Smooth muscle cell (in vitro differentiated cells): ENCODE measurements around the gene STX2. TPM values are rescaled to one million over a fixed set of nuclear protein-coding genes. Genes with fewer than 3 reads are reported as not detected.

Experiments
- DNase-seq: peaks from one replicate; lab custom pipeline; 2025; ENCODE audit not compliant: unreplicated experiment; lab: John Stamatoyannopoulos, UW
- H2AFZ ChIP-seq: fragments of 200-600 bp; sonication (generic); 2 replicates; pipeline ENCODE4 v1.6.0; 2016; ENCODE audit warnings: antibody characterized with exemption, low read depth, mild to moderate bottlenecking
- H3F3A ChIP-seq: fragments of 200-600 bp; sonication (generic); 2 replicates; pipeline ENCODE4 v1.6.0; 2017; ENCODE audit warnings: antibody characterized with exemption, low read depth
- H3K27ac ChIP-seq: fragments of 200-600 bp; sonication (generic); 2 replicates; pipeline ENCODE4 v1.5.1; 2016; ENCODE audit warnings: low read depth, mild to moderate bottlenecking
- H3K27me3 ChIP-seq: fragments of 200-600 bp; sonication (generic); 2 replicates; pipeline ENCODE4 v1.6.1; 2016; ENCODE audit warnings: low read depth, mild to moderate bottlenecking
- H3K36me3 ChIP-seq: fragments of 200-600 bp; sonication (generic); 2 replicates; pipeline ENCODE4 v1.5.1; 2016; ENCODE audit warnings: low read depth
- H3K4me1 ChIP-seq: fragments of 200-600 bp; sonication (generic); 2 replicates; pipeline ENCODE4 v1.5.1; 2016; ENCODE audit warnings: low read depth
- H3K4me2 ChIP-seq: fragments of 200-600 bp; sonication (generic); 2 replicates; pipeline ENCODE4 v1.6.0; 2016; ENCODE audit warnings: mild to moderate bottlenecking
- H3K4me3 ChIP-seq: fragments of 200-600 bp; sonication (generic); 2 replicates; pipeline ENCODE4 v1.5.1; 2016; ENCODE audit warnings: mild to moderate bottlenecking
- H3K79me2 ChIP-seq: fragments of 200-600 bp; sonication (generic); 2 replicates; pipeline ENCODE4 v1.6.0; 2016; ENCODE audit warnings: low read depth, mild to moderate bottlenecking
- H3K9ac ChIP-seq: fragments of 200-600 bp; sonication (generic); 2 replicates; pipeline ENCODE4 v1.6.0; 2016; ENCODE audit warnings: low read depth
- H3K9me3 ChIP-seq: fragments of 200-600 bp; sonication (generic); replicated peaks from 2 replicates; pipeline ENCODE4 v1.5.1; 2016; ENCODE audit warnings: low read depth
- H4K20me1 ChIP-seq: fragments of 200-600 bp; sonication (generic); 2 replicates; pipeline ENCODE4 v1.6.0; 2016; ENCODE audit warnings: low read depth
- WGBS: methylation state at CpG from one replicate; pipeline ENCODE4 v1.1.7; 2016; ENCODE audit warnings: low lambda C conversion rate; 5-methylcytosine and 5-hydroxymethylcytosine counted together
- polyA plus RNA-seq: library from polyadenylated mRNA; unstranded; fragments of >200 nt; fragmentation: Nextera tagmentation; extraction: Ambion mirVana; gene quantifications from 2 replicates; pipeline ENCODE4 v1.2.1, GENCODE V29; 2016
- total RNA-seq: library from RNA; depleted of rRNA; stranded (reverse); fragments of >200 nt; gene quantifications from 2 replicates; pipeline ENCODE4 v1.2.3, GENCODE V29; 2014
- TF ChIP-seq, protein P1 (sequence below): fragments of 200-600 bp; sonication (generic); IDR thresholded peaks from 2 replicates; pipeline ENCODE4 v1.5.1; 2017; ENCODE audit warnings: borderline replicate concordance, mild to moderate bottlenecking, antibody characterized with exemption; ENCODE audit not compliant: insufficient read depth, poor library complexity, severe bottlenecking

Gene STX2
- total and polyA plus RNA-seq, 2 experiments from 2014 or later = 25.3 to 32.8 TPM

DNA sequence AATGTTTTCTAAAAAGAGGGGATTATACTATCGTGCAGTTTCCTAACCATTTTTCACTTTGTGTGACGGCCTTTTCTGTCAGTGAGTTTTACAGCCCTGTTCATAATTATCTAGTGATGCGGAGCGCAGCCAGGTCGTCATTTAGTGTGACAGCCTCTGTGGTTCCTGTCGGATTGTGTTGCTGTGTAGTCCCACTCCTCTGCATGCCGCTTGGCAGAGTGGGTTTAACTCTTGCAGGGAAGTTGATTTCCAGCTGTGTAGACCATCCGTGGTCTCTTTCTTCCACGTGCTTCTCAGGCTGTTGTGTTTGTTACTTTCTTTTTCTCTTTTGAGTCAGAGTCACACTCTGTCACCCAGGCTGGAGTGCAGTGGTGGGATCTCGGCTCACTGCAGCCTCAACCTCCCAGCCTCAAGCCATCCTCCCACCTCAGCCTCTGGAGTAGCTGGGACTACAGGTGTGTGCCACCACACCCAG, 41.4 kb upstream of the STX2 start:
- no peak overlapping the region for H3K9ac ChIP-seq
- no peak overlapping the region for H3K4me2 ChIP-seq
- H3K27me3 ChIP-seq = no peaks in the 10 kb centered on the region
- H3K27ac ChIP-seq = no peak overlapping the region
- TF ChIP-seq, protein P1, sequence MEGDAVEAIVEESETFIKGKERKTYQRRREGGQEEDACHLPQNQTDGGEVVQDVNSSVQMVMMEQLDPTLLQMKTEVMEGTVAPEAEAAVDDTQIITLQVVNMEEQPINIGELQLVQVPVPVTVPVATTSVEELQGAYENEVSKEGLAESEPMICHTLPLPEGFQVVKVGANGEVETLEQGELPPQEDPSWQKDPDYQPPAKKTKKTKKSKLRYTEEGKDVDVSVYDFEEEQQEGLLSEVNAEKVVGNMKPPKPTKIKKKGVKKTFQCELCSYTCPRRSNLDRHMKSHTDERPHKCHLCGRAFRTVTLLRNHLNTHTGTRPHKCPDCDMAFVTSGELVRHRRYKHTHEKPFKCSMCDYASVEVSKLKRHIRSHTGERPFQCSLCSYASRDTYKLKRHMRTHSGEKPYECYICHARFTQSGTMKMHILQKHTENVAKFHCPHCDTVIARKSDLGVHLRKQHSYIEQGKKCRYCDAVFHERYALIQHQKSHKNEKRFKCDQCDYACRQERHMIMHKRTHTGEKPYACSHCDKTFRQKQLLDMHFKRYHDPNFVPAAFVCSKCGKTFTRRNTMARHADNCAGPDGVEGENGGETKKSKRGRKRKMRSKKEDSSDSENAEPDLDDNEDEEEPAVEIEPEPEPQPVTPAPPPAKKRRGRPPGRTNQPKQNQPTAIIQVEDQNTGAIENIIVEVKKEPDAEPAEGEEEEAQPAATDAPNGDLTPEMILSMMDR = no peak
- H3K79me2 ChIP-seq = no peaks in the 10 kb centered on the region
- H3K36me3 ChIP-seq = peaks cover 18% of the 10 kb centered on the region
- no peak for DNase-seq
- H2AFZ ChIP-seq = no peak overlapping the region
- no peaks in the 10 kb centered on the region for H3K4me1 ChIP-seq
- H3K9me3 ChIP-seq = no peaks in the 10 kb centered on the region
- peaks cover 23% of the 10 kb centered on the region for H3F3A ChIP-seq
- no peak overlapping the region for H3K4me3 ChIP-seq
- H4K20me1 ChIP-seq = peaks cover 31% of the 10 kb centered on the region
- WGBS = 77% methylated on average over 10 of the region's 10 CpGs

DNA sequence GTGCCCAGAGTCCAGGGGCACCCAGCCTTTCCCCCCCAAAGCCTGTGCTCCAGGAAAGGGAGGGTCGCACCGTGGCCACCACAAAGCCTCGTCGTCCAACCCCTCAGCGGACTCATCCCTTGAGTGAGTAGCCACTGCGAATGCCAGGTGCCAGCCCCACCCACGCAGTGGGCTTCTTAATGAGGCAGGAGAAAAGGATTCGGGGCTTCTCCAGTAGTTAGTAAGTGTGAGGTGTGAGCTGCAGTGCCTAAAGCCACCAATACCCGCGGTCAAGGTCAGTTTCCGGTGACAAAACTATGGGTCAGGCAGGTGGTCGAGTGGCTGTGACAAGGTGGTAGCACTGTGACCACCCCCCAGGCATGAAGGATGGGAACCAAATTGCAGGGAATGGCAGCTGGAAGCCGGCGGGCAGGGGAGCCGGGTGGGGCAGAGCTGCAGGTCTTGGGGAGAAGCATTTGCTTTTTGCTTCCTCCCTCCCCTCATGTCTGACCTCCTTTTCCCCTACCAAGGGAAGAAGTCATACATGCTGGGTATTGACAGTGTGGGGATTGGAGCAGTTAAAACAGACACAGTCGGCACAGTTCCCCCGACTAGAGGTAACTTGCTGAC, 40.8 kb upstream of the STX2 start:
- Histone ChIP-seq H3K4me2 (no peak overlapping the region), H3K36me3 (peaks cover 23% of the 10 kb centered on the region), H4K20me1 (peaks cover 36% of the 10 kb centered on the region), H3K79me2 (peaks cover under 1% of the 10 kb centered on the region), H3K4me3 (no peak overlapping the region), H3K4me1 (peaks cover 3% of the 10 kb centered on the region), H2AFZ (no peak overlapping the region), H3K9ac (no peak overlapping the region), H3K9me3 (no peaks in the 10 kb centered on the region), H3F3A (peaks cover 28% of the 10 kb centered on the region), H3K27ac (no peak overlapping the region), H3K27me3 (no peaks in the 10 kb centered on the region)
- 88% methylated on average over 17 of the region's 17 CpGs for WGBS
- TF ChIP-seq, protein P1 = no peak
- no peak for DNase-seq

DNA sequence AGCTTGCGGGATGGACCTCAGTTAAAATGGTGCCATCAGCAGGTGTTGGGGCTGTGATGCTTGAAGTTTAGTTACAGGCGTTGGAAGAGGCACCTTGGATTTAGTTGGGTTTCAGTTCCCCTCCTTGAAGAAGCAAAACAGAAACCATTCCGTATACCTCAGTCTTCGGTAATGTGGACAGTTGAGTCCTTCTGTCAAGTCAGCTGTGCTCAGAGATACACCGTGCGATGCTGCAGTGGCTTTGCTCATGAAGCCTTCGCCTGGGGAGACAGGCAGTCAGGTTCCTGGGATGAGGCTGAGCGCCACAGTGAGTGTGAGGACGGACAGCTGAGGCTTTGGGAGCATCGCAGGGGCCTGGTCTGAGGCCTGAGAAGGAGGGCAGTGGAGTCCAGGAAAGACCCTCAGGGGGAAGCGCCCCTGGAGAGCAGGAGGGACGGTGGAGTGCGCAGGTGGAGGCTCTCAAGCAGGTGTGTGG, 40.2 kb upstream of the STX2 start:
- H3K4me3 ChIP-seq = no peak overlapping the region
- no peak overlapping the region for H3K4me2 ChIP-seq
- H3K27ac ChIP-seq = no peak overlapping the region
- no peaks in the 10 kb centered on the region for H3K27me3 ChIP-seq
- peaks cover 6% of the 10 kb centered on the region for H3K79me2 ChIP-seq
- H3F3A ChIP-seq = peaks cover 35% of the 10 kb centered on the region
- peaks cover 43% of the 10 kb centered on the region for H4K20me1 ChIP-seq
- TF ChIP-seq, protein P1 = no peak
- peaks cover 29% of the 10 kb centered on the region for H3K36me3 ChIP-seq
- 89% methylated on average over 13 of the region's 13 CpGs for WGBS
- peaks cover 9% of the 10 kb centered on the region for H3K4me1 ChIP-seq
- H2AFZ ChIP-seq = no peak overlapping the region
- H3K9ac ChIP-seq = no peak overlapping the region
- H3K9me3 ChIP-seq = no peaks in the 10 kb centered on the region
- DNase-seq = no peak
